Fibroblast of the aortic adventitia (primary cell): ENCODE measurements around the gene SPTLC3. TPM values are rescaled to one million over a fixed set of nuclear protein-coding genes. Genes with fewer than 3 reads are reported as not detected.

Experiments used
- DNase-seq: peaks from one replicate; pipeline ENCODE4 v3.0.0-alpha.2; 2010; ENCODE audit warnings: low read depth
- H3K4me3 ChIP-seq: 2 replicates; pipeline ENCODE4 v1.5.1; 2011; ENCODE audit warnings: low read depth, mild to moderate bottlenecking, control low read depth, low read length, moderate library complexity
- total RNA-seq: library from RNA; depleted of rRNA; stranded (reverse); fragments of >200 nt; gene quantifications from 2 replicates; pipeline ENCODE4 v1.2.3, GENCODE V29; 2012; ENCODE audit warnings: low replicate concordance
- TF ChIP-seq, protein P1 (sequence below): IDR thresholded peaks from 2 replicates; pipeline ENCODE4 v1.5.1; 2011; ENCODE audit warnings: mild to moderate bottlenecking, low read length, control low read depth, inconsistent platforms; ENCODE audit not compliant: insufficient read depth

The SPTLC3 gene
- total RNA-seq, 1 donor, result 30.6 TPM

DNA sequence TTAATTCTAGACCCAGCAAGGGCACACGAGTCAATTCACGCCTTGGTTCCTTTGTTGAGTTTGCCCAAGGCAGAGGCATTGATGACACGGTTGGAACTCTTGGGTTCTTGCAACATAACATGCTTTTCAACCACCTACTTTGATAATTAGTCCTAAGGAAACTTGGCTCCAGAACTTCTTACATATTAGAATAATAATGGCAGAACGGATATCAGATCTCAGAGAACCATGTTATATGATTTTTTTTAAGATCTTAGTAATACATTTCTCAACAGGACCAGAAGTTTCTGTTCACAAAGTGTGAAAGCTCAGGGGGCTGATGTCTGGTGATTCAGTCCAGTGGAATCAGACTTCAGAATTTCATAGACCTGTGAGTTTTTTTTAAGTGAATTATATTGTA lies 19.2 kb downstream of the SPTLC3 start:
- peak; percentile 49 for DNase-seq
- H3K4me3 ChIP-seq, result no peak overlapping the region
- TF ChIP-seq, protein P1, sequence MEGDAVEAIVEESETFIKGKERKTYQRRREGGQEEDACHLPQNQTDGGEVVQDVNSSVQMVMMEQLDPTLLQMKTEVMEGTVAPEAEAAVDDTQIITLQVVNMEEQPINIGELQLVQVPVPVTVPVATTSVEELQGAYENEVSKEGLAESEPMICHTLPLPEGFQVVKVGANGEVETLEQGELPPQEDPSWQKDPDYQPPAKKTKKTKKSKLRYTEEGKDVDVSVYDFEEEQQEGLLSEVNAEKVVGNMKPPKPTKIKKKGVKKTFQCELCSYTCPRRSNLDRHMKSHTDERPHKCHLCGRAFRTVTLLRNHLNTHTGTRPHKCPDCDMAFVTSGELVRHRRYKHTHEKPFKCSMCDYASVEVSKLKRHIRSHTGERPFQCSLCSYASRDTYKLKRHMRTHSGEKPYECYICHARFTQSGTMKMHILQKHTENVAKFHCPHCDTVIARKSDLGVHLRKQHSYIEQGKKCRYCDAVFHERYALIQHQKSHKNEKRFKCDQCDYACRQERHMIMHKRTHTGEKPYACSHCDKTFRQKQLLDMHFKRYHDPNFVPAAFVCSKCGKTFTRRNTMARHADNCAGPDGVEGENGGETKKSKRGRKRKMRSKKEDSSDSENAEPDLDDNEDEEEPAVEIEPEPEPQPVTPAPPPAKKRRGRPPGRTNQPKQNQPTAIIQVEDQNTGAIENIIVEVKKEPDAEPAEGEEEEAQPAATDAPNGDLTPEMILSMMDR, result no peak

DNA sequence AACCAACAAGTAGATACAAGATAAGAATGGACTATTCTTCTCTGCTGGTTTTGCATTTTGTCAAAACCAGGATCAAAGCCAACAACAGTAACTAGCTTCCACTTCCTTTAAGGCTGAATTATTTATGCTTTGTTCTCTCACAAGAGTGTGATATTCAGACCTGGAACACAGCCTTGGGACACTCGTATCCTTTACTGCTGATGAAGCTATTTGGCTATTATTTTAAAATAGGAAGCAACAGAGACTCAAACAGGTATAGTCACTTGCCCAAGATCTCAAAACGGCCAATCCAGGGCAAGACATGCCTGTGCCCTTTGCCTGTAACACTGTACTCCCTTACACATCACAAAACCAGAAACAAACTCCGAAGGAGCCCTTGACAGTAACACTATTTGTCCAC lies 19.9 kb downstream of the SPTLC3 start:
- H3K4me3 ChIP-seq, result no peak overlapping the region
- TF ChIP-seq, protein P1, result no peak
- peak; percentile 18 for DNase-seq

DNA sequence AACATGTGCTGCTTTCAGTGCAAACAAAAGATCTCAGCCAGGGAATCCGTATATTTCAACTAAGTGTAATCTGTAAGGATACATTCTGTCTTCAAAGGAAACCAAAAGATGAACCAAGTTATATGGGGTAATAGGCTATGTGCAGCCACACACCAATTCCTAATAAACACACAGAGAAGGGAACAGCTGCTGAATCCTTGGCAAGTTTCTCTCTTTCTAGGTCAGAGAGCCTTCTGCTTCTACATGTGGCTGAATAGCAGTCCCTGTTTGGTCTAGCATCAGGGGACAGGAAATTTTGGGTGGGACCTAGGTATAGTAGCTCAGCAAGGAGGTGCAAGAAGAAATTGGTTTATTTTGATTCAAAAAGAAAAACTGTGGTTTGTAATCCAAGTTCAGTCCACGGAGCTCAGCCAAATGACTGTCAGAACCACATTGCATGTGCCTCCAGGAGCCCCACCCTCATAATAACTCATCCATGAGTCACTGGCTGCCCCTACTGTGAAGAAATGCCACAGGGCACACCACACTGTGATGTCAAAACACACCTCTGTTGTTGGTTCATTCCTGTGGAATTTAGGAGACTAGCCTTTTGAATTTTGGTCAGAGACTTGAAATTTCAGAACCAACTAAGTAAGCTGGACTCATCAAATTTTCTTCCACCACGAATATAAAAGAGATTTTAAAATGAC lies 21.1 kb downstream of the SPTLC3 start:
- peak; percentile 94 for DNase-seq
- no peak overlapping the region for H3K4me3 ChIP-seq
- TF ChIP-seq, protein P1, result no peak

DNA sequence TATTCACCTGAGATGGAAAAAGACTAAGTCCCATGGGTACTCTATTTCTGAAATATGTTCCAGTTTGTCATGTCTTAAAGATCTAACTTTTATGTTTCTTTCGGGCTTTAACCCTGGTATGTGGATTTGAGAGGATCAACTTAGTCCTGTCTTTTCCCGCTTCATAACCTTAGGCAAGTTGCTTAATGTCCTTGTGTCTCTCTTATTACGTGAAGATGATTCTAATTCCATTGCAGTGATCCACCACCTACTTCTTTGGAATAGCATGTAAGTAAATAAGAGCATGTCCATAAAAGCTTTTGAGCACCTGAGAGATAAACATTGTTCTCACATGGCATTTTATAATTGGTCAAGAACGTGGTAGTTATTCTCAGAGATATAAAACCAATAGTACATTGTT lies 23.0 kb downstream of the SPTLC3 start:
- no peak for DNase-seq
- TF ChIP-seq, protein P1, result no peak
- no peak overlapping the region for H3K4me3 ChIP-seq

DNA sequence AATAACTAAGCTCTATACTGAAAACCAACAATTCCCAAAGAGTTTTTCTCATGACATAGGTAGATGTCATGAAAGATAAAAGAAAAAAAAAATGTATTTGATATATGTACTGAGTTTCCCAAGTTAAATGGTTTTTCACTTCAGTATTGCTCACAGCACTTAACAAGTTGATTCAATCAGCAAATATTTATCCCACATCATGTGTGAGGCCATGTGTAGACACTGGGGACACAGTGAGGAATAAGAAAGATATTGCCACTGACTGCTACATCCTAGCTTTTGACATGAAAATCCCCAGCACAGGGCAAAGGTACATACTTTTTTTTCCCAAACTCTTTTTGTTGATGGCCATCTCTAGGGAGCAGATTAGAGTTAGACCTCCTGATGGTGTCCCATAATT lies 25.3 kb downstream of the SPTLC3 start:
- H3K4me3 ChIP-seq, result no peak overlapping the region
- TF ChIP-seq, protein P1, result no peak
- no peak for DNase-seq

DNA sequence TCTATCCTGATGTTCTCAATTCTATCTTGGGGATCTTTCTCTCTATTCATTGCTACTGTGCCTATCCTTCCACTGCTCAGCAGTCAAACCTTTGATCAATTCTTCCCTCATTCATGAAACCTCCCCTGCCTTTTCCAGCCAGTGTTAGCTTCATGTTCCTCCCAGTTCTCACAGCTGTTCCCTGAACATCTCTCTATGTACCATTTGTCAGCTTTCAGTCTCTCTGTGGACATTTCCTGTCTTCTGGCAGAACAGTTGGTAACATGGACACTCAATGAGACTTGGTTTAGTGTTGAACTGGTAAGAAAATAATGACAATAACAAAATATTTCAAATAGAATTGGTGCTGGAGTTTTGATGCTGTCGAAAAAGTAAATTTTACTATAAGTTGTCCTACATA lies 26.2 kb downstream of the SPTLC3 start:
- TF ChIP-seq, protein P1, result no peak
- DNase-seq, result no peak
- no peak overlapping the region for H3K4me3 ChIP-seq

DNA sequence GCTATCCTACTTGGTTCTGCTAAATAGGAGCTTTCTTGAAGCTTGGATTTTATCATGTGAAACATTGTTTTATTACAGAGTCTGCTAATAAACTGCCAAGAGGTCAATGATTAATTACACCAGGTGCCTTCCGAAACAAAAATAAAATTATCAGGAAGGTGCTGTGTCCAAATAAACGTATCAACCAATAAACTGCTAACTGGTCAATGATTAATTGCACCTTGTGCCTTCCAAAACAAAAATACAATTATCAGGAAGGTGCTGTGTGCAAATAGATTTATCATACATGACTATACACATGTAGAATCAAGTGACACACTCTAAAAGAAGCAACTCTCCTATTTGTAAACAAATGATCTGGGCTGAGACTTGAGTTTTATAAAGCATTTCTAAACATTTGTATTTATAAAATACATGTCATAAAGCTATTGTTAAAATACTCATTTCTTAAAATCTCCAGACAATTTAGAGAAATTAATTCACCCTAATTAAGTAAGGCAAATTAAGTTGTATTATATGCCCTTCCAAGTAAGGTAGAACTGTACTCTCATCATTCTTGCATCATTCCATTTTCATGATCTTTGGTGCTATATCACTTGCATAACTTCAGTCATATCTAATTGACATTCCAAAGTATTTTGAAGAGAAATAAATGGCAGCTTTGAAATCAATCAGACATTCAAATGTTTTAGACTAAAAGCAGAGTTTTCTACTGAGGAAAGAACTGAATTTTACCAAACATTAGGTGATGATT lies 26.8 kb downstream of the SPTLC3 start:
- TF ChIP-seq, protein P1, result no peak
- DNase-seq, result no peak
- no peak overlapping the region for H3K4me3 ChIP-seq
